SK-N-MC (cell line): ENCODE data around the gene GYS1.

Experiments used
- DNase-seq: peaks from one replicate; pipeline ENCODE4 v3.0.0-alpha.2; 2011; ENCODE audit warnings: low read depth, low spot score
- H3K27ac ChIP-seq: fragments of 200-600 bp; sonication (generic); 2 replicates; pipeline ENCODE4 v1.5.1; 2016; ENCODE audit warnings: mixed run types
- H3K36me3 ChIP-seq: fragments of 200-600 bp; sonication (generic); 2 replicates; pipeline ENCODE4 v1.6.1; 2017; ENCODE audit warnings: antibody characterized with exemption, low read length, mixed read lengths; ENCODE audit not compliant: insufficient read depth
- H3K4me3 ChIP-seq: fragments of 200-600 bp; sonication (generic); 2 replicates; pipeline ENCODE4 v1.5.1; 2016
- H3K9ac ChIP-seq: fragments of 200-600 bp; sonication (generic); 2 replicates; pipeline ENCODE4 v1.8.0; 2017; ENCODE audit warnings: mixed run types, mixed read lengths; ENCODE audit not compliant: insufficient read length
- H3K9me3 ChIP-seq: fragments of 200-600 bp; sonication (generic); 2 replicates; pipeline ENCODE4 v1.6.1; 2017; ENCODE audit warnings: low read depth, mild to moderate bottlenecking, antibody characterized with exemption, low read length, moderate library complexity, mixed read lengths
- EZH2 ChIP-seq: fragments of 200-600 bp; sonication (generic); IDR thresholded peaks from one replicate; pipeline ENCODE4 v1.6.1; 2017; ENCODE audit warnings: antibody characterized with exemption
- FOXP2 ChIP-seq: optimal IDR thresholded peaks from 2 replicates; pipeline ENCODE3; 2011; ENCODE audit warnings: mild to moderate bottlenecking, moderate library complexity; ENCODE audit not compliant: insufficient read depth; ENCODE audit errors: extremely low read length, control extremely low read depth
- POLR2AphosphoS5 ChIP-seq: IDR thresholded peaks from 2 replicates; pipeline ENCODE4 v1.6.1; 2012; ENCODE audit warnings: mild to moderate bottlenecking, low read depth, low read length, borderline replicate concordance

Gene GYS1

DNA sequence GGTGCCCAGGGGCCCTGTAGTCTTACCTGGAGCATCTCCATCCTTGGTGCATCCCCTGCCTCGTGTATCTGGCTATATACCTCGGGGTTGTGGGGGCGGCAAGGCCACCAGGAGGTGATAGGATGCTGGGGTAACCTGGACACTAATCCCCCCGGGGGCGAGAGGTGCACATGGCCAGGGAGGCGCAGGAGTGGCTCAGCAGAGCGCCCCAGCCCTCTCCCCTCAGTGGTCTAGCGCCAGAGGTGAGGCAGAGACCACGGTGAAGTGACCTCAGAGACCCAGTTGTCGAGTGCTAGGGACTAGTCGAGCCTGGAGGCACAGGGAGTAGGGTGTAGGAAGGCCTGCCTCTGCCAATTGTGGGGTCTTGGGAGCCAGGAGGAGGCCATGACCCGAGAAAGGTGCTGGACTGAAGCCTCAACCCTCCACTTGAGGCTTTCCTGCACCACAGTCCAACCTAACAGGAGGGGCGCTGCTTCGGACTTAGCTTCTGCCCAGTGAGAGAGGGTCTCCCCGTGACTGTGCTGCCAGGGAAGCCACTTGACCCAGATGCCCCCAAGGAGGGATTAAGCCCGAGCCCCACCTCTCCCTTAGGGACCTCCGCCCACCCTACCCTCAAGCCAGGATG lies 24.0 kb upstream of the GYS1 start, which contains the start of gene LHB:
TSS of gene LHB (minus strand) at position 51 of the 625 bp plus-strand sequence. CDS start at position 41, 10 bp downstream.
- H3K9me3 ChIP-seq = no peaks in the 10 kb centered on the region
- H3K9ac ChIP-seq = peak within 1 kb of the TSS; percentile 62
- H3K27ac ChIP-seq = no peak within 1 kb of the TSS
- DNase-seq = no peak
- peak within 1 kb of the TSS; percentile 83 for H3K4me3 ChIP-seq
- TF ChIP-seq POLR2AphosphoS5 = no peak
- no peak for TF ChIP-seq FOXP2
- TF ChIP-seq EZH2 = no peak
- peaks cover 15% of the 10 kb centered on the region; the same call in 1 of the 2 replicates for H3K36me3 ChIP-seq

DNA sequence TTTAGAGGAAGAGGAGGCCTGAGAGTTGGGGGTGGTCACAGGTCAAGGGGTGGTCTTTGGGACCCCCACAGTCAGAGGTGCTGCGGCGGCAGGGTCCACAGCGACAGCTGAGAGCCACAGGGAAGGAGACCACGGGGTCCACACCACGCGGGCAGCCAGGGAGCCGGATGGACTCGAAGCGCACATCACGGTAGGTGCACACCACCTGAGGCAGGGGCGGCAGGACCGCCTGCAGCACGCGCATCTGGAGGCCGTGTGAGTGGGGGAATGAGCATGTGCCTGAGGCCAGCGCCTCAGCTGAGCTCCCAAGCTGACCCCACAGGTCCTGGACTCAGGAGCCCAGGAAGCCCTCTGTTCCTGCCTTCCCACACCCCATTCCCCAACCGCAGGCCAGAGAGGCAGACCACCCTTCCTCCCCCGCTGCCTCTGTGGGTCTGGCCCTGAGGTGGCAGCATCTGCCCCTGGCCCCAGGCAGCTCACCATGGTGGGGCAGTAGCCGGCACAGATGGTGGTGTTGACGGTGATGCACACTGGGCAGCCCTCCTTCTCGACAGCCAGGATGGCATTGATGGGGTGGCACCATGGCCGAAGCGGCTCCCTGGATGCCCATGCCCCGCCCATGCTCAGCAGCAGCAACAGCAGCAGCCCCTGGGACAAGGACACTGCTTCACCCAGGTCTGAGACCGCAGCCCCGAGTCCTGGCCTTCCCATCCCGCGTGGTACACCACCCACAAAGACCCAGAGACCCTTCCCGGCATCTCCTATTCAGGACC lies 23.1 kb upstream of the GYS1 start:
- H3K4me3 ChIP-seq = no peak overlapping the region
- H3K36me3 ChIP-seq = peaks cover 24% of the 10 kb centered on the region

DNA sequence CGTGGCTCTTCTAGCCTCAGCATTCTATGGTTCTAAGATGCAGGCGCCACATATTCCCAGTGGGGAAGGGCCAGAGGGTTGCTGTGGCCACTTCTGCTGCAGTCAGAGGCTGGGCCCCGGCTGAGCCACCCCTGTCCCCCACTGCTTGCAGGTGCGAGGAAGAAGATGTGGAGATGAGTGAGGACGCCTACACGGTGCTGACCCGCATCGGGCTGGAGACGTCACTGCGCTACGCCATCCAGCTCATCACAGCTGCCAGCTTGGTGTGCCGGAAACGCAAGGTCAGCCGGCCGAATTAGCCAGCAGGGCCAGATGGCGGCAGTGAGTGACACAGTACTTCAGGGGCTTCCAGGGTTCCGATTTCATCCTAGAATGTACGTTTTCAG lies 21.8 kb upstream of the GYS1 start:
- Histone ChIP-seq H3K36me3 (peaks cover 36% of the 10 kb centered on the region), H3K27ac (no peak overlapping the region), H3K9me3 (no peaks in the 10 kb centered on the region), H3K9ac (no peak overlapping the region), H3K4me3 (no peak overlapping the region)
- no peak for DNase-seq
- TF ChIP-seq FOXP2 = no peak
- no peak for TF ChIP-seq EZH2
- no peak for TF ChIP-seq POLR2AphosphoS5

More for the DNA sequence above, 23.1 kb upstream of the GYS1 start:
- DNase-seq = no peak
- Histone ChIP-seq H3K9ac (no peak overlapping the region), H3K9me3 (no peaks in the 10 kb centered on the region), H3K27ac (no peak overlapping the region)
- no peak for TF ChIP-seq FOXP2
- no peak for TF ChIP-seq EZH2
- TF ChIP-seq POLR2AphosphoS5 = no peak; the same call in 1 of the 2 replicates

DNA sequence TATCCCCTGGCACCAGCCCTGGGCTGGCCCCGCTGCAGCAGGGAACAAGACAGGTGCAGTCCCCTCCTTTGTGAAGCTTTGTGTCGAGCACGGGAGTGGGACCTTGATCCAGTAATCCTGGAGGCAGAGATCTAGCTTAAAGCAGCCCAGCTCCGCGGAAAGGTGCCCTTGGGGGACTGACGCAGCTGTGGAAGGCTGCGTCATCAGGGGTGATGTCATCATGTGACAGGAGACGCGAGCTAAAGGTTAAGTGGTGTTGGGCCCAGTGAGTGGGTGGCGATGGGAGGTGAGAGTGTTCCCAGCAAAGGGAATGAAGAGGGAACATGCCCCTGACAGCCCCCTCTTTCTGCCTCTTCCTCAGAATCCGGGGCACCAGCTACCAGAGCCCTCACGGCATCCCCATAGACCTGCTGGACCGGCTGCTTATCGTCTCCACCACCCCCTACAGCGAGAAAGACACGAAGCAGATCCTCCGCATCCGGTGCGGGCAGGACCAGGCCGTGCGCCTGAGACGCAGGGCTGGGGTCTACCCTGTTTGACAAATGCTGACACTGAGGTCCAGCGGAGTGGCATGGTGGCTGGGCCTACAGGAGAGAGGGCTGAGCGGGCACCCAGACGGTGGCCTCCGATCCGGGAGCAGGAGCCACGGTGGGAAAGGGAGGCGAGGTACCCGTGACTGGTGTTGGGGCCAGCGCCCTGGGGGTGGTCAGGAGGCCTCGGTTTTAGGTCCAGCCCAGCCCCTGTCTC lies 21.2 kb upstream of the GYS1 start:
- H3K36me3 ChIP-seq = peaks cover 41% of the 10 kb centered on the region
- no peak overlapping the region for H3K9ac ChIP-seq
- no peaks in the 10 kb centered on the region for H3K9me3 ChIP-seq
- H3K4me3 ChIP-seq = no peak overlapping the region
- TF ChIP-seq EZH2 (no peak), FOXP2 (no peak), POLR2AphosphoS5 (no peak)
- no peak for DNase-seq
- H3K27ac ChIP-seq = no peak overlapping the region; the same call in 1 of the 2 replicates

DNA sequence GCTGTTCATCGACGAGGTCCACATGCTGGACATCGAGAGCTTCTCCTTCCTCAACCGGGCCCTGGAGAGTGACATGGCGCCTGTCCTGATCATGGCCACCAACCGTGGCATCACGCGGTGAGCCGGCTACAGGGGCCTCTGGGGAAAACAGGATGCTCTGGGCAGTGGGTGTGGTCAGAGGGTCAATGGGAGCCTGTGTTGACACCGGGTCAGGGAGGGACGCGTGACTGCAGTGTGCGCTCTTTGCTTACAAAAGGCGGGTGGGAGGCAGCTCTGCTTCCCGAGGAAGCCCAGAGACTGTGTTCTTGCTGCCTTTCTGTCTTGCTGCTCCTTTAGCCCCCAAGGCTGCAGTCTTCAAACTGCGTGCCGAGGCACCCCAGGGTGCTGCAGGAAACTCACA lies 18.1 kb upstream of the GYS1 start:
- Histone ChIP-seq H3K36me3 (peaks cover 57% of the 10 kb centered on the region), H3K27ac (no peak overlapping the region), H3K9ac (no peak overlapping the region), H3K4me3 (no peak overlapping the region), H3K9me3 (no peaks in the 10 kb centered on the region)
- no peak for DNase-seq
- TF ChIP-seq FOXP2 = no peak
- no peak for TF ChIP-seq POLR2AphosphoS5
- TF ChIP-seq EZH2 = no peak

DNA sequence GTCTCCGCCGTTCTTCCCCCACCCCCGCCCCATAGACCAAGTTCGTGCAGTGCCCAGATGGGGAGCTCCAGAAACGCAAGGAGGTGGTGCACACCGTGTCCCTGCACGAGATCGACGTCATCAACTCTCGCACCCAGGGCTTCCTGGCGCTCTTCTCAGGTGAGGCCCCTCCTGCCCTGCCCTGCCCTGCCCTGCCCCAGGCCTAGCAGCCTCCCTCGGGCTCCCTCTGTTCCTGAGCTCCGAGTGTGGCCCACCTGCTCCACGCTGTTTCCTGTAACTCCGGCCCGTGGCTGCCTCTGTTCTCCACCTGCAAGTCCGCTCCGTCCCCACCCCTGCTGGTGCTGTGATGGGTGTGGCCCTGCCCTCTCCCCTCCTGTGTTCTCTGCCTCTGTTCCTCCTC lies 17.3 kb upstream of the GYS1 start:
- H3K9ac ChIP-seq = no peak overlapping the region
- no peak for DNase-seq
- H3K9me3 ChIP-seq = no peaks in the 10 kb centered on the region
- H3K27ac ChIP-seq = no peak overlapping the region
- no peak overlapping the region for H3K4me3 ChIP-seq
- no peak for TF ChIP-seq POLR2AphosphoS5
- no peak for TF ChIP-seq EZH2
- peaks cover 60% of the 10 kb centered on the region for H3K36me3 ChIP-seq

DNA sequence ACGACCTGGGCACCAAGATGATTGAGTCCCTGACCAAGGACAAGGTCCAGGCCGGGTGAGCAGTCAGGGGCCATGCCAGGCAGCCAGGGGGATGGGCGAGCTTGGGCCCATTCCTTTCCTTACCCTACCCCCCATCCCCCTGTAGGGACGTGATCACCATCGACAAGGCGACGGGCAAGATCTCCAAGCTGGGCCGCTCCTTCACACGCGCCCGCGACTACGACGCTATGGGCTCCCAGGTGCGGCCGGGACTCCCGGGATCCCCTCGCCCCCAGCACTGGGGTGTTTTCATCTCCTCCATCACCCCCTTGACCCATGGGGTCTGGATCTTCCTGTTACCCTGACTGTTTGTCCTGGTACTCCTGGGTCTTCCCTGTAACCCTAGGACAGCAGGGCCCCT lies 16.7 kb upstream of the GYS1 start:
- Histone ChIP-seq H3K27ac (no peak overlapping the region), H3K9me3 (no peaks in the 10 kb centered on the region), H3K36me3 (peaks cover 60% of the 10 kb centered on the region), H3K9ac (no peak overlapping the region), H3K4me3 (no peak overlapping the region)
- no peak for DNase-seq
- TF ChIP-seq FOXP2 = no peak
- no peak for TF ChIP-seq EZH2
- no peak for TF ChIP-seq POLR2AphosphoS5

DNA sequence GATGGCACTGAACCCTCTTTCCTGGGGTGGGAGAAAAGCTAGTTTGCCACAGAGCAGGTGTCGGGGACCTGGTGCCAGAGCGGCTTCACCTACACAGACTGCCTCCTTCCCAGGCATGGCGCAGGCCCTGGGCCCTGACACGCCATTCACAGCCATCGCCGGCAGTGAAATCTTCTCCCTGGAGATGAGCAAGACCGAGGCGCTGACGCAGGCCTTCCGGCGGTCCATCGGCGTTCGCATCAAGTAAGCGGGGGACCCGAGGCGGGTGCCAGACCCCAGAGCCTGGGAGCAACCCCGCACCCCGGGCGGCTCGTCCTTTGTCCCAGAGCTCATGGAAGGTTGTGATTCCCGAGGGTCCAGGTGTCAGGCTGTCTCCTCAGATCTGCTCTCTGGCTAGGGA lies 13.8 kb upstream of the GYS1 start:
- H3K36me3 ChIP-seq = peaks cover 70% of the 10 kb centered on the region
- no peak for DNase-seq
- TF ChIP-seq FOXP2 (no peak), POLR2AphosphoS5 (no peak), EZH2 (no peak)

More for the DNA sequence above, 13.8 kb upstream of the GYS1 start:
- no peak overlapping the region for H3K4me3 ChIP-seq
- no peaks in the 10 kb centered on the region for H3K9me3 ChIP-seq
- H3K27ac ChIP-seq = no peak overlapping the region
- no peak overlapping the region for H3K9ac ChIP-seq
